HG02884 (cell line): ENCODE results near the gene DNAH10.

ENCODE experiments used
- ATAC-seq: cut with Tn5 transposase; IDR thresholded peaks from one replicate; pipeline ENCODE4 v1.9.1; 2021; ENCODE audit warnings: mild to moderate bottlenecking, moderate library complexity; ENCODE audit not compliant: unreplicated experiment

DNAH10 gene, protein sequence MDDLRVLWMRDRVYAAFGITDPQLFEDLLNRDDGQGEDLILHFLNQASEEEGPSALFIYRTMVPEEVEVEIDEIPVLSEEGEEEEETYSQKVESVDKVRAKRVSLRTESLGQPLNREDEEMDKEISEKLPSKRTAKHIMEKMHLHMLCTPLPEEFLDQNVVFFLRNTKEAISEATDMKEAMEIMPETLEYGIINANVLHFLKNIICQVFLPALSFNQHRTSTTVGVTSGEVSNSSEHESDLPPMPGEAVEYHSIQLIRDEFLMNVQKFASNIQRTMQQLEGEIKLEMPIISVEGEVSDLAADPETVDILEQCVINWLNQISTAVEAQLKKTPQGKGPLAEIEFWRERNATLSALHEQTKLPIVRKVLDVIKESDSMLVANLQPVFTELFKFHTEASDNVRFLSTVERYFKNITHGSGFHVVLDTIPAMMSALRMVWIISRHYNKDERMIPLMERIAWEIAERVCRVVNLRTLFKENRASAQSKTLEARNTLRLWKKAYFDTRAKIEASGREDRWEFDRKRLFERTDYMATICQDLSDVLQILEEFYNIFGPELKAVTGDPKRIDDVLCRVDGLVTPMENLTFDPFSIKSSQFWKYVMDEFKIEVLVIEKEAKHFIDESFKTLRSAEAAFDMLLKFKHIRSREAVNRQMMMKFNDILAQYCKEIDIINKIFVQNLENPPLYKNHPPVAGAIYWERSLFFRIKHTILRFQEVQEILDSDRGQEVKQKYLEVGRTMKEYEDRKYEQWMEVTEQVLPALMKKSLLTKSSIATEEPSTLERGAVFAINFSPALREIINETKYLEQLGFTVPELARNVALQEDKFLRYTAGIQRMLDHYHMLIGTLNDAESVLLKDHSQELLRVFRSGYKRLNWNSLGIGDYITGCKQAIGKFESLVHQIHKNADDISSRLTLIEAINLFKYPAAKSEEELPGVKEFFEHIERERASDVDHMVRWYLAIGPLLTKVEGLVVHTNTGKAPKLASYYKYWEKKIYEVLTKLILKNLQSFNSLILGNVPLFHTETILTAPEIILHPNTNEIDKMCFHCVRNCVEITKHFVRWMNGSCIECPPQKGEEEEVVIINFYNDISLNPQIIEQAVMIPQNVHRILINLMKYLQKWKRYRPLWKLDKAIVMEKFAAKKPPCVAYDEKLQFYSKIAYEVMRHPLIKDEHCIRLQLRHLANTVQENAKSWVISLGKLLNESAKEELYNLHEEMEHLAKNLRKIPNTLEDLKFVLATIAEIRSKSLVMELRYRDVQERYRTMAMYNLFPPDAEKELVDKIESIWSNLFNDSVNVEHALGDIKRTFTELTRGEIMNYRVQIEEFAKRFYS (N-terminal part only)

DNA sequence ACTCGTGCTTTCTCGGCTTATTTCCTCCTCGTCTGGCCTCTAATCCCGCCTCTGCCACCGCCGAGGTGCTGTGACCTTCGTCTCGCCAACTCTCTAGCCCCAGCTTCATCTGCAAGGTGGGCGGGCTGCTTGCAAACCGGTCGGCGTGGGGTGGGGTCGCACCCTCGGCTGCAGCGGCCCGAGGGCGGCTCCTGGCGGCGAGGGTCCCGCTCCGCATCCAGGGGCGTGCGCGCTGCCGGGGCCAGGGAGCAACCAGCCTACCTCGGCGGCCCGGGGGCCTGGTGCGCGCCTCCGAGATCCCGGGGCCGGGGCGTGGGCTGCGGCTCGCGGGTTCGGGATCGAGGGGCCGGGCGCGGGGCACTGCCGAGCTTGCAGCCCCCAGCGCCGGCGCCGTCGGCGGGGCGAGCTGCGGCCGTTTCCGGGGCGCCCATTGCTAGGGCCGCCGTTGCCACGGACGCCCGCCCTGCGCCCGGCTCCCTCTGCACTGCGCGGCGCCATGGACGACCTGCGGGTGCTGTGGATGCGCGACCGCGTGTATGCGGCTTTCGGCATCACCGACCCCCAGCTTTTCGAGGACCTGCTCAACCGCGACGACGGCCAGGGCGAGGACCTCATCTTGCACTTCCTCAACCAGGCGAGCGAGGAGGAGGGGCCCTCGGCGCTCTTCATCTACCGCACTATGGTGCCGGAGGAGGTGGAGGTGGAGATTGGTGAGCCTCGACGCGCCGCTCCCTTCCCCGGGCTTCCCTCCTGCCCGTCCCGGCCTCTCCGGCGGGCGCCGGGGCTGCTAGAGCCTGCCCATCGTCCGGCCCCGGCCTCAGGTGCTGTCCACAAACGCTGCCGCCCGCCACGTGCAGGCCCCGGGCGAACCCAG lies at the start of gene DNAH10:
DNAH10 (plus strand) TSS at position 461 of the 874 bp plus-strand sequence; CDS start at position 497, 36 bp downstream.
- peak; percentile 58 for ATAC-seq

- ATAC-seq: no peak
Observed at GRCh38 chr12:123712780-123713319, 49.3 kb upstream of the DNAH10 start.

DNA sequence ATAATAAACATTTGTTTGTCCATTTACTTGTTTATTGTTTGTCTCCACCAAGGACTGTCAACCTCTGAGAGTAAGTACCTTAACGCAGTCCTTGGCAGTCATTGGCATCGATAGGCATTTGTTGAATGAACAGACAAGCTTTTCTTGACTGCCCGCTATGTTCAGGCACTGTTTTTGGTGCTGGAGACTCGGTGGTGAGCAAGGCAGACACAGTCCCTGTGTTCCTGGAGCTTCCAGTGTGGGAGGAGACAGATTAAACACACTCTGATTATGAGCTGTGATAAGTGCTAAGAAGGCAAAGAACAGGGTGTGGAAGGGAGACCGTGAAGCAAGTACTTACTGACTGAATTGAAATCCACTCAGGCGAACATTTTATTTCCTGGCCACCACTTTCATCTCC lies 48.7 kb upstream of the DNAH10 start:
- no peak for ATAC-seq

DNA sequence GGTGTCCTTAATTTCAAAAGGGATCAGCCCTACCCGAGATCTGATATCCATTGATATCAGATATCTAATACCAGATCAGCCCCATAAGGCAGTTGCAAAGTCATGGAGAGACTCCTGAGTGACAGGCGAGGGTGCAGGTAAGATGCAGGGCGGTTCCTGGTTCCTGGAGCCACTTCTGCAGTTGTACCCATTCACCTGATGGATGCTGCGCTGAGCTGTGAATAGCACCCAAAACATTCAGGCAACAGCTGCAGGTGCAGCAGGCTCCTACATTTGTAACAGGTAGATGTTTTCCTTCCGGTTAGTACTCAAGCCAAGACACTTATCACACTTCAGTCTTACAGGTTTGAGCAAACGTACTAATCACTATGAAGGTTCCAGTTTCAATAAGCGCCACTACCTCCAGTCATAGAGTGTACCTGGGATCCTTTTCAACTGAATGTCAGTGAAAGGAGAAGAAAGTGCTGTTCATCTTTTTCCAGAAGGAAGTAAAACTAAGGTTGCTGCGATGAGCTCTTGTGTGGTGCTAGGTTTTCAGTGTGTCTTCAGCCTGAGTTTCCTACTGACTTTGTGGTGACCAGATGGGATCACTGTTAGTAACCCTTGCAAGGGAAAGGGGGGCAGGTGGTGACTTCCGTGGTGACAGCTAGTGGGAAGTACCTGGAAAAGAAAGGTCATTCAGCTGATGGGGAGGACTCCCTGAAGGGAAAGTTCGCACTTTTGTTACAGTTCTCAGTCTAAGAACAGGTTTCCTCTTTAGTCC lies 48.1 kb upstream of the DNAH10 start:
- no peak for ATAC-seq

- ATAC-seq: no peak
Observed at GRCh38 chr12:123715195-123715594, 46.9 kb upstream of the DNAH10 start.

GRCh38 chr12:123717350-123717749 lies 44.8 kb upstream of the DNAH10 start:
- no peak for ATAC-seq

DNA sequence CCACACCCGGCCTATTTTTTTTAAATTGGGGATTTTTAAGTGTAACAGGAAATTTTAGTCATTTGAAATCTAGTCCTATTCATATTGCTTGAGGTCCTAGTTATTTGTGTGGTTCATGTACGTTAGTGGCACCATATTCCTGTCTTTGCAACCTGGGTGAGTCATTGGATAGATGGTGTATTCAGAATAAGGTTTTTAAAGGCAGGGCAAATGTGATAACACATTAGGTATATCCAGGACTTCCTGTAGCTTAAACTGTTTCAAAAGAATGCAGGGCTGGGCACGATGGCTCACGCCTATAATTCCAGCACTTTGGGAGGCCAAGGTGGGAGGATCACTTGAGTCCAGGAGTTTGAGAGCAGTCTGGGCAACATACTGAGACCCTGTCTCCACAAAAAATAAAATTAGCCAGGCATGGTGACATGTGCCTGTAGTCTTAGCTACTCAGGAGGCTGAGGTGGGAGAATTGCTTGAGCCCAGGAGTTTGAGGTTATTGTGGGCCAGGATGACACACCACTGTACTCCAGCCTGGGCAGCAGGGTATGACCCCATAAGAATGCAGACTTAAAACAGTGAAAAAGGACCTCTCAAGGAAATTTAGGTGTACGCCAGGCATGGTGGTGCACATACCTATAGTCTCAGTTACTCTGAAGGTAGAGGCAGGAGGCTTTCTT lies 41.8 kb upstream of the DNAH10 start:
- ATAC-seq: no peak

DNA sequence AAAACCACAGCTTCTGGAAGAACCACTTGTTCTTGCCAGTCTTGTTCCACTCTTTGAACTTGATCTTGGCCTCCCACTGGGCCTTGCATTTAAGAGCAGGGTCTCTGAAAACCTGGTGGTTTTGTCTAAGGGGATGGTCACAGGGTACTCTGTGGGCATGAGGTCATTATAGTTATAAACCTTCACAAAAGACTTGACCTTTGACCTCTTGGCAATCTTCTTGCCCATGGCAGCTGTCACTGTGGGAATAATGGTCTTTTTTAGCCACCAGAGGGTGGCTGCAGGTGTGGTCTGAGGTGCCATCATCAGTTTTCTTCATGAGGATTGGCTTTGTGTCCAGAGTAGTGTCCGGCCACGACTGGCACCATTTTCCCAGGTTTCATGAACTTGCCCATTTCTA lies 40.9 kb upstream of the DNAH10 start:
- ATAC-seq: no peak

GRCh38 chr12:123723011-123723410 lies 39.1 kb upstream of the DNAH10 start:
- no peak for ATAC-seq

GRCh38 chr12:123723765-123724164 lies 38.3 kb upstream of the DNAH10 start:
- no peak for ATAC-seq

- no peak for ATAC-seq
Observed at GRCh38 chr12:123726244-123726643, 35.9 kb upstream of the DNAH10 start.

GRCh38 chr12:123726962-123727361 lies 35.1 kb upstream of the DNAH10 start:
- no peak for ATAC-seq

DNA sequence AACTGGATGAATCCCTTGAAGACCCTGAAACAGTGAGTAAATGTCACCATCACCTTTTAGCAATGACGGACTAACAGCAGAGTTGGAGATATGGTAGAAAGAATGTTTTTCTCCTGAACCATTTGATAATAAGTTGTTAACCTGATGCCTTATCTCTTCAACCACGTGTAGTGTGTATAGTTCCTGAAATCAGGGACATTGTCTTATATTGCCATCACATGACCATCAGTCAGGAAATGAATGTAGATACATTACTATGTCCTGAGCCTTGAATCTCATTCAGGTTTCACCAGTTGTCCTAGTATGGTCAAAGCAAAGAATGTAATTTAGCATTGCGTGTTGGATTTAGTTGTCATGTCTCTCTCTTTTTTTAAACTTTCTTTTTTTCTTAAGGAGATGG lies 34.2 kb upstream of the DNAH10 start:
- ATAC-seq: no peak

GRCh38 chr12:123731596-123731995 lies 30.5 kb upstream of the DNAH10 start:
- ATAC-seq: no peak

- ATAC-seq: no peak
Observed at GRCh38 chr12:123732251-123732650, 29.9 kb upstream of the DNAH10 start.

DNA sequence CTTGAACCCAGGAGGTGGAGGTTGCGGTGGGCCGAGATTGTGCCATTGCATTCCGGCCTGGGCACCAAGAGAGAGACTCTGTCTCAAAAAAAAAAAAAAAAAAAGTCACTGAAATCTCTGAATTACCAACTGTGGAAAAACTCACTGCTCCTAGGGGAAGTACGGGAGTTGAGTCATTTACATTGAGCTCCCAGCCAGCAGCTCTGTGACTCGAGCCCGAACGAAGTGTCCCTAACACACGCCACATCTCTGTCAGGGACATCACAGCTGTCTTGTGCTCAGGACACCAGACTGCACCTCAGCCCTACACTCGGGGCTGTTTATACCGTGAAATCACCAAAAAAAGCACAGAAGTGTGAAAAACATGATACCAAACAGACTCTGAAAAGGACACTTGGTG lies 28.9 kb upstream of the DNAH10 start:
- no peak for ATAC-seq

GRCh38 chr12:123734268-123734667 lies 27.8 kb upstream of the DNAH10 start:
- ATAC-seq: no peak

GRCh38 chr12:123741937-123742572 lies 20.0 kb upstream of the DNAH10 start:
- no peak for ATAC-seq
